ENCODE measurements around the gene CPT1B. TPM values are rescaled to one million over a fixed set of nuclear protein-coding genes. Genes with fewer than 3 reads are reported as not detected.

Gene CPT1B
- polyA plus RNA-seq, 1 donor from 2014 or later: 72.4 TPM

DNA sequence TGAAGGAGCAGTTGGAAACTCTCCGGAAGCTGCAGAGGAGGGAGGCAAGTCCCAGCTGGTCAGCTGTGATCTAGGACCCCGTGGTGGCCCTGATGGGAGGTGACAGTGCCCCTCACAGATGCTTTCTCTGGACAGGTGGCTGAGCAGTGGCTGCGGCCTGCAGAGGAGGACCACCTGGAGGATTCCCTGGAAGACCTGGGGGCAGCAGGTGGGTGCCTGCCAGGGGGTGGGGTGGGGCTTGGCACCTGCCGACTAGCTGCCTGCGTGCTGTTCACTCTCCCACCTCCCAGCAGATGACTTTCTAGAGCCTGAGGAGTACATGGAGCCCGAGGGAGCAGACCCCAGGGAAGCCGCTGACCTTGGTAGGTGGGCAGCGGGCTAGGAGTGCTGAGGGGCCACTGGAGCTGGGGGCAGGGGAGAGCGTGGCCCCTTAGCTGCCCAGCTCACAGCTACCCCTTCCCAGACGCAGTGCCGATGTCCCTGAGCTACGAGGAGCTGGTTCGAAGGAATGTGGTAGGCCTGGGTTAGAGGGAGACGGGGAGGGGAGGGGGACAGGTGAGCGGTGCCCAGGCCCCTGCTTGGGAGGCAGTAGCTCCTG is 55.9 kb downstream of the CPT1B start:
- Histone ChIP-seq H2AFZ (ENCODE audit: low read depth, low read length) (no peak overlapping the region), H3K79me2 (replicated peaks; ENCODE audit: insufficient read depth, low read length) (no peaks in the 10 kb centered on the region), H3K36me3 (ENCODE audit: insufficient read depth, low read length) (no peaks in the 10 kb centered on the region), H3K9me2 (ENCODE audit: insufficient read depth, low read length) (no peaks in the 10 kb centered on the region), H3F3A (ENCODE audit: insufficient read depth, low read length, poor library complexity, severe bottlenecking) (no peaks in the 10 kb centered on the region), H3K27ac (ENCODE audit: low read length) (no peak overlapping the region), H3K27me3 (ENCODE audit: insufficient read depth, low read depth, low read length) (no peaks in the 10 kb centered on the region), H3K4me3 (ENCODE audit: low read length) (no peak overlapping the region), H3K4me2 (ENCODE audit: low read length) (no peak overlapping the region), H3K9ac (ENCODE audit: low read length) (no peak overlapping the region), H3K9me3 (ENCODE audit: low read length) (no peaks in the 10 kb centered on the region), H4K20me1 (ENCODE audit: insufficient read depth) (no peaks in the 10 kb centered on the region)
- TF ChIP-seq EP300 (conservative IDR thresholded peaks at IDR 0.05; ENCODE audit: poor library complexity, severe bottlenecking): no peak
- TF ChIP-seq RAD21 (conservative IDR thresholded peaks at IDR 0.05): no peak
- TF ChIP-seq, protein P1, sequence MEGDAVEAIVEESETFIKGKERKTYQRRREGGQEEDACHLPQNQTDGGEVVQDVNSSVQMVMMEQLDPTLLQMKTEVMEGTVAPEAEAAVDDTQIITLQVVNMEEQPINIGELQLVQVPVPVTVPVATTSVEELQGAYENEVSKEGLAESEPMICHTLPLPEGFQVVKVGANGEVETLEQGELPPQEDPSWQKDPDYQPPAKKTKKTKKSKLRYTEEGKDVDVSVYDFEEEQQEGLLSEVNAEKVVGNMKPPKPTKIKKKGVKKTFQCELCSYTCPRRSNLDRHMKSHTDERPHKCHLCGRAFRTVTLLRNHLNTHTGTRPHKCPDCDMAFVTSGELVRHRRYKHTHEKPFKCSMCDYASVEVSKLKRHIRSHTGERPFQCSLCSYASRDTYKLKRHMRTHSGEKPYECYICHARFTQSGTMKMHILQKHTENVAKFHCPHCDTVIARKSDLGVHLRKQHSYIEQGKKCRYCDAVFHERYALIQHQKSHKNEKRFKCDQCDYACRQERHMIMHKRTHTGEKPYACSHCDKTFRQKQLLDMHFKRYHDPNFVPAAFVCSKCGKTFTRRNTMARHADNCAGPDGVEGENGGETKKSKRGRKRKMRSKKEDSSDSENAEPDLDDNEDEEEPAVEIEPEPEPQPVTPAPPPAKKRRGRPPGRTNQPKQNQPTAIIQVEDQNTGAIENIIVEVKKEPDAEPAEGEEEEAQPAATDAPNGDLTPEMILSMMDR (IDR thresholded peaks at IDR 0.05; ENCODE audit: poor library complexity, severe bottlenecking): no peak
- no peak for TF ChIP-seq POLR2AphosphoS5 (IDR thresholded peaks at IDR 0.05)
- no peak for TF ChIP-seq EZH2 (IDR thresholded peaks at IDR 0.05; ENCODE audit: borderline replicate concordance, insufficient read depth, low read length, poor library complexity, severe bottlenecking)
- TF ChIP-seq TAF1 (IDR thresholded peaks at IDR 0.05; ENCODE audit: low read depth): no peak
- no peak for TF ChIP-seq SMC3 (conservative IDR thresholded peaks at IDR 0.05; ENCODE audit: poor library complexity)

DNA sequence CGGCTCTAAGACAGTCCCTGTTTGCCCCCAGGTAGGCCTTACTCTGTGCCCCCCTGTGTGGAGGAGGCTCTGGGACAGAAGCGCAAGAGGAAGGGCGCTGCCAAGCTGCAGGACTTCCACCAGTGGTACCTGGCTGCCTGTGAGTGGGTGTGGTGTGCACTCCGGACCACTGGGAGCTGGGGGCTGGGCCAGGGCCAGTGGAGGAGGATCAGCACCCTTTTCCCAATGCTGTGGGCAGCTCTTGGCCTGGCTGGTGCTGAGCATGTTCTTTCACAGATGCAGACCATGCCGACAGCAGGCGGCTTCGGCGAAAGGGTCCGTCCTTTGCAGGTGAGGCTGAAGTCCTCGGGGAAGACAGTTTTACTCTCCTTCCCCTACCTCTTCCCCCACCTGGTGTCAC is 56.5 kb downstream of the CPT1B start:
- Histone ChIP-seq H3K9ac (ENCODE audit: low read length) (no peak overlapping the region), H3K36me3 (ENCODE audit: insufficient read depth, low read length) (no peaks in the 10 kb centered on the region), H3K9me2 (ENCODE audit: insufficient read depth, low read length) (no peaks in the 10 kb centered on the region), H3K4me2 (ENCODE audit: low read length) (no peak overlapping the region), H3K27ac (ENCODE audit: low read length) (no peak overlapping the region), H2AFZ (ENCODE audit: low read depth, low read length) (no peak overlapping the region), H4K20me1 (ENCODE audit: insufficient read depth) (no peaks in the 10 kb centered on the region), H3K79me2 (replicated peaks; ENCODE audit: insufficient read depth, low read length) (no peaks in the 10 kb centered on the region), H3K9me3 (ENCODE audit: low read length) (no peaks in the 10 kb centered on the region), H3F3A (ENCODE audit: insufficient read depth, low read length, poor library complexity, severe bottlenecking) (no peaks in the 10 kb centered on the region), H3K27me3 (ENCODE audit: insufficient read depth, low read depth, low read length) (no peaks in the 10 kb centered on the region), H3K4me3 (ENCODE audit: low read length) (no peak overlapping the region)
- TF ChIP-seq, protein P2, sequence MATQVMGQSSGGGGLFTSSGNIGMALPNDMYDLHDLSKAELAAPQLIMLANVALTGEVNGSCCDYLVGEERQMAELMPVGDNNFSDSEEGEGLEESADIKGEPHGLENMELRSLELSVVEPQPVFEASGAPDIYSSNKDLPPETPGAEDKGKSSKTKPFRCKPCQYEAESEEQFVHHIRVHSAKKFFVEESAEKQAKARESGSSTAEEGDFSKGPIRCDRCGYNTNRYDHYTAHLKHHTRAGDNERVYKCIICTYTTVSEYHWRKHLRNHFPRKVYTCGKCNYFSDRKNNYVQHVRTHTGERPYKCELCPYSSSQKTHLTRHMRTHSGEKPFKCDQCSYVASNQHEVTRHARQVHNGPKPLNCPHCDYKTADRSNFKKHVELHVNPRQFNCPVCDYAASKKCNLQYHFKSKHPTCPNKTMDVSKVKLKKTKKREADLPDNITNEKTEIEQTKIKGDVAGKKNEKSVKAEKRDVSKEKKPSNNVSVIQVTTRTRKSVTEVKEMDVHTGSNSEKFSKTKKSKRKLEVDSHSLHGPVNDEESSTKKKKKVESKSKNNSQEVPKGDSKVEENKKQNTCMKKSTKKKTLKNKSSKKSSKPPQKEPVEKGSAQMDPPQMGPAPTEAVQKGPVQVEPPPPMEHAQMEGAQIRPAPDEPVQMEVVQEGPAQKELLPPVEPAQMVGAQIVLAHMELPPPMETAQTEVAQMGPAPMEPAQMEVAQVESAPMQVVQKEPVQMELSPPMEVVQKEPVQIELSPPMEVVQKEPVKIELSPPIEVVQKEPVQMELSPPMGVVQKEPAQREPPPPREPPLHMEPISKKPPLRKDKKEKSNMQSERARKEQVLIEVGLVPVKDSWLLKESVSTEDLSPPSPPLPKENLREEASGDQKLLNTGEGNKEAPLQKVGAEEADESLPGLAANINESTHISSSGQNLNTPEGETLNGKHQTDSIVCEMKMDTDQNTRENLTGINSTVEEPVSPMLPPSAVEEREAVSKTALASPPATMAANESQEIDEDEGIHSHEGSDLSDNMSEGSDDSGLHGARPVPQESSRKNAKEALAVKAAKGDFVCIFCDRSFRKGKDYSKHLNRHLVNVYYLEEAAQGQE (IDR thresholded peaks at IDR 0.05; ENCODE audit: borderline replicate concordance): no peak
- TF ChIP-seq, protein P1 (IDR thresholded peaks at IDR 0.05; ENCODE audit: poor library complexity, severe bottlenecking): no peak
- no peak for TF ChIP-seq MXI1 (conservative IDR thresholded peaks at IDR 0.05; ENCODE audit: poor library complexity, severe bottlenecking)
- TF ChIP-seq EP300 (conservative IDR thresholded peaks at IDR 0.05; ENCODE audit: poor library complexity, severe bottlenecking): no peak
- TF ChIP-seq TAF1 (IDR thresholded peaks at IDR 0.05; ENCODE audit: low read depth): no peak
- no peak for TF ChIP-seq RAD21 (conservative IDR thresholded peaks at IDR 0.05)
- TF ChIP-seq SMC3 (conservative IDR thresholded peaks at IDR 0.05; ENCODE audit: poor library complexity): no peak
- no peak for TF ChIP-seq EZH2 (IDR thresholded peaks at IDR 0.05; ENCODE audit: borderline replicate concordance, insufficient read depth, low read length, poor library complexity, severe bottlenecking)

All from neural cell (in vitro differentiated cells).